Gastroesophageal sphincter (tissue), 3 donors: Measurements from ENCODE around the gene DDX56.

ENCODE experiments used
- CTCF ChIP-seq, 4 experiments: fragments of 200-600 bp in 2 of 4; fragments of 450-650 bp in 2 of 4; sonication (generic) in 1 of 4; IDR thresholded peaks; one replicate each; pipeline ENCODE4 v1.5.1; 2017 to 2019; ENCODE audit warnings: antibody characterized with exemption in 4 of 4, mild to moderate bottlenecking in 2 of 4, moderate library complexity in 2 of 4
- POLR2AphosphoS5 ChIP-seq: sonication (generic); formaldehyde crosslinking; IDR thresholded peaks from one replicate; pipeline ENCODE4 v1.6.1; 2017; ENCODE audit warnings: antibody characterized with exemption

GRCh38 chr7:44603193-44603592 is 29.5 kb upstream of the DDX56 start:
- no peak for TF ChIP-seq CTCF (IDR thresholded peaks at IDR 0.05)
- TF ChIP-seq POLR2AphosphoS5 = no peak
